ENCODE data around the gene ELF1.

Gene ELF1

GRCh38 chr13:40970803-40971202 lies 48.3 kb downstream of the ELF1 start:
- no peak for TF ChIP-seq SIN3A (IDR thresholded peaks at IDR 0.05; ENCODE audit: borderline replicate concordance, insufficient read depth, low read length)
- no peak for TF ChIP-seq POLR2AphosphoS5 (IDR thresholded peaks at IDR 0.05; ENCODE audit: low read depth, low read length)
- TF ChIP-seq, protein P1, sequence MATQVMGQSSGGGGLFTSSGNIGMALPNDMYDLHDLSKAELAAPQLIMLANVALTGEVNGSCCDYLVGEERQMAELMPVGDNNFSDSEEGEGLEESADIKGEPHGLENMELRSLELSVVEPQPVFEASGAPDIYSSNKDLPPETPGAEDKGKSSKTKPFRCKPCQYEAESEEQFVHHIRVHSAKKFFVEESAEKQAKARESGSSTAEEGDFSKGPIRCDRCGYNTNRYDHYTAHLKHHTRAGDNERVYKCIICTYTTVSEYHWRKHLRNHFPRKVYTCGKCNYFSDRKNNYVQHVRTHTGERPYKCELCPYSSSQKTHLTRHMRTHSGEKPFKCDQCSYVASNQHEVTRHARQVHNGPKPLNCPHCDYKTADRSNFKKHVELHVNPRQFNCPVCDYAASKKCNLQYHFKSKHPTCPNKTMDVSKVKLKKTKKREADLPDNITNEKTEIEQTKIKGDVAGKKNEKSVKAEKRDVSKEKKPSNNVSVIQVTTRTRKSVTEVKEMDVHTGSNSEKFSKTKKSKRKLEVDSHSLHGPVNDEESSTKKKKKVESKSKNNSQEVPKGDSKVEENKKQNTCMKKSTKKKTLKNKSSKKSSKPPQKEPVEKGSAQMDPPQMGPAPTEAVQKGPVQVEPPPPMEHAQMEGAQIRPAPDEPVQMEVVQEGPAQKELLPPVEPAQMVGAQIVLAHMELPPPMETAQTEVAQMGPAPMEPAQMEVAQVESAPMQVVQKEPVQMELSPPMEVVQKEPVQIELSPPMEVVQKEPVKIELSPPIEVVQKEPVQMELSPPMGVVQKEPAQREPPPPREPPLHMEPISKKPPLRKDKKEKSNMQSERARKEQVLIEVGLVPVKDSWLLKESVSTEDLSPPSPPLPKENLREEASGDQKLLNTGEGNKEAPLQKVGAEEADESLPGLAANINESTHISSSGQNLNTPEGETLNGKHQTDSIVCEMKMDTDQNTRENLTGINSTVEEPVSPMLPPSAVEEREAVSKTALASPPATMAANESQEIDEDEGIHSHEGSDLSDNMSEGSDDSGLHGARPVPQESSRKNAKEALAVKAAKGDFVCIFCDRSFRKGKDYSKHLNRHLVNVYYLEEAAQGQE (IDR thresholded peaks at IDR 0.05; ENCODE audit: insufficient read depth in 1 of 2, low read depth in 2 of 2, low read length in 2 of 2) = no peak
- TF ChIP-seq TAF1 (IDR thresholded peaks at IDR 0.05; ENCODE audit: borderline replicate concordance, insufficient read depth, low read length) = no peak
- TF ChIP-seq FOXP2 (optimal IDR thresholded peaks at IDR 0.05; ENCODE audit: borderline replicate concordance, extremely low read depth, extremely low read length, insufficient read depth) = no peak

DNA sequence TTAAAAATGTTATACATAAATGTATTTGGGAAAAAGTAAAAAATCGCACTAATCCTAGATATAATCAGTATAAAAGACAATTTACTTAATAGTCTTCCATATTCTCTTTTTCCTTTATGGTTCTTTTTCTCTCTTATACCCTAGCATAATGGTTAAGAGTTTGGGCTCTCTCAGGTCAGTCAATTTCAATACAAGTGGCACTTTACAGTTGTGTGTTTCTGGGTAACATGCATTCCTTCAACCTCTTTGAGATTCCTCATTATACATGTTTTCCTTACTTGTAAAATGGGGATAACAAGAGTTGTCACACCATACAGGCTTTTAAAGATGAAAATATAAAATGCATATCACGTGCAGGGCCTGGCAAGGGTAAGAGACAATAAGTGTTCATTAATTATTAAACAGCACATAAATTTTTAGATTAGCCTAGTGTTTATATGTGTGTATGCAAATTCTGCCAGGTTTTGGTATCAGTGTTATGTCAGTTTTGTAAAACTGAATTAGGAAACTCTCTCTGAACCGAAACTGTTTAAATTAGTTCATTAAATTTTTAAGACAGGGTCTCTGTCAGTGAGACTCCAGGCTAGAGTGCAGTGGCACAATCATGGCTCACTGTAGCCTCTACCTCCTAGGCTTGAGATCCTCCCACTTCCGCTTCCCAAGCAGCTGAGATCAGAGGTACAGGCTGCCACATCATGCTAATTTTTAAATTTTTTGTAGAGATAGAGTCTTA lies 49.8 kb downstream of the ELF1 start:
- TF ChIP-seq SIN3A (IDR thresholded peaks at IDR 0.05; ENCODE audit: borderline replicate concordance, insufficient read depth, low read length) (no peak), FOXP2 (optimal IDR thresholded peaks at IDR 0.05; ENCODE audit: borderline replicate concordance, extremely low read depth, extremely low read length, insufficient read depth) (no peak), POLR2AphosphoS5 (IDR thresholded peaks at IDR 0.05; ENCODE audit: low read depth, low read length) (no peak), TAF1 (IDR thresholded peaks at IDR 0.05; ENCODE audit: borderline replicate concordance, insufficient read depth, low read length) (no peak)
- TF ChIP-seq, protein P1 (IDR thresholded peaks at IDR 0.05; ENCODE audit: insufficient read depth in 1 of 2, low read depth in 2 of 2, low read length in 2 of 2) = no peak

DNA sequence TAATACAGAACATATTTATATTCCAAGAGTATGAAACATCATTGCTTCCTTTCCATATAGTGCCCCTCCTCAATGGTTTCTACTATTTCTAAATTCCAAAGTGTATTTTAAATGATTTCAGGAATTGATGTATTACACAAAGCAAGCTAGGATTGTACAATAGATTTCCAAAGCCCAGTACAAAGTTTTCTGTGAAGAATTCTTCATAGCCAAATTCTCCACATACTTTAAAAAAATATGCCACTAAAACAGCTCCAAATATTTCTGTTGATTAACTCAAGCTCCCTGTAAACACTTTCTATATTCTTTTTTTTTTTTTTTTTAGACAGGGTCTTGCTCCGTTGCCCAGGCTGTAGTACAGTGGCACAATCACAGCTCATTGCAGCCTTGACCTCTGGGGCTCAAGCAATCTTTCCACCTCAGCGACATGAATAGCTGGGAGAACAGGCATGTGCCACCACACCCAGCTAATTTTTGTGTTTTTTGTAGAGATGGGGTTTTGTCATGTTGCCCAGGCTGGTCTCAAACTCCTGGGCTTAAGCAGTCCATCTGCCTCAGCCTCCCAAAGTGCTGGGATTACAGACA lies 50.6 kb downstream of the ELF1 start:
- no peak for TF ChIP-seq TAF1 (IDR thresholded peaks at IDR 0.05; ENCODE audit: borderline replicate concordance, insufficient read depth, low read length)
- no peak for TF ChIP-seq SIN3A (IDR thresholded peaks at IDR 0.05; ENCODE audit: borderline replicate concordance, insufficient read depth, low read length)
- no peak for TF ChIP-seq FOXP2 (optimal IDR thresholded peaks at IDR 0.05; ENCODE audit: borderline replicate concordance, extremely low read depth, extremely low read length, insufficient read depth)
- no peak for TF ChIP-seq POLR2AphosphoS5 (IDR thresholded peaks at IDR 0.05; ENCODE audit: low read depth, low read length)
- TF ChIP-seq, protein P1 (IDR thresholded peaks at IDR 0.05; ENCODE audit: insufficient read depth in 1 of 2, low read depth in 2 of 2, low read length in 2 of 2) = no peak

GRCh38 chr13:40966298-40966697 lies 52.8 kb downstream of the ELF1 start:
- TF ChIP-seq FOXP2 (optimal IDR thresholded peaks at IDR 0.05; ENCODE audit: borderline replicate concordance, extremely low read depth, extremely low read length, insufficient read depth) = no peak
- TF ChIP-seq, protein P1 (IDR thresholded peaks at IDR 0.05; ENCODE audit: insufficient read depth in 1 of 2, low read depth in 2 of 2, low read length in 2 of 2) = no peak
- no peak for TF ChIP-seq POLR2AphosphoS5 (IDR thresholded peaks at IDR 0.05; ENCODE audit: low read depth, low read length)
- TF ChIP-seq SIN3A (IDR thresholded peaks at IDR 0.05; ENCODE audit: borderline replicate concordance, insufficient read depth, low read length) = no peak
- no peak for TF ChIP-seq TAF1 (IDR thresholded peaks at IDR 0.05; ENCODE audit: borderline replicate concordance, insufficient read depth, low read length)
